PC-9 (cell line): ENCODE results near the gene RSPH1.

Source experiments
- EZH2 ChIP-seq: fragments of 200-600 bp; sonication (generic); IDR thresholded peaks from 2 replicates; pipeline ENCODE4 v1.8.0; 2017; ENCODE audit warnings: antibody characterized with exemption, low read depth
- TF ChIP-seq, protein P1 (sequence below): fragments of 200-600 bp; sonication (generic); conservative IDR thresholded peaks from 2 replicates; pipeline ENCODE4 v1.6.1; 2017; ENCODE audit warnings: mixed run types, antibody characterized with exemption, mild to moderate bottlenecking, moderate library complexity

DNA sequence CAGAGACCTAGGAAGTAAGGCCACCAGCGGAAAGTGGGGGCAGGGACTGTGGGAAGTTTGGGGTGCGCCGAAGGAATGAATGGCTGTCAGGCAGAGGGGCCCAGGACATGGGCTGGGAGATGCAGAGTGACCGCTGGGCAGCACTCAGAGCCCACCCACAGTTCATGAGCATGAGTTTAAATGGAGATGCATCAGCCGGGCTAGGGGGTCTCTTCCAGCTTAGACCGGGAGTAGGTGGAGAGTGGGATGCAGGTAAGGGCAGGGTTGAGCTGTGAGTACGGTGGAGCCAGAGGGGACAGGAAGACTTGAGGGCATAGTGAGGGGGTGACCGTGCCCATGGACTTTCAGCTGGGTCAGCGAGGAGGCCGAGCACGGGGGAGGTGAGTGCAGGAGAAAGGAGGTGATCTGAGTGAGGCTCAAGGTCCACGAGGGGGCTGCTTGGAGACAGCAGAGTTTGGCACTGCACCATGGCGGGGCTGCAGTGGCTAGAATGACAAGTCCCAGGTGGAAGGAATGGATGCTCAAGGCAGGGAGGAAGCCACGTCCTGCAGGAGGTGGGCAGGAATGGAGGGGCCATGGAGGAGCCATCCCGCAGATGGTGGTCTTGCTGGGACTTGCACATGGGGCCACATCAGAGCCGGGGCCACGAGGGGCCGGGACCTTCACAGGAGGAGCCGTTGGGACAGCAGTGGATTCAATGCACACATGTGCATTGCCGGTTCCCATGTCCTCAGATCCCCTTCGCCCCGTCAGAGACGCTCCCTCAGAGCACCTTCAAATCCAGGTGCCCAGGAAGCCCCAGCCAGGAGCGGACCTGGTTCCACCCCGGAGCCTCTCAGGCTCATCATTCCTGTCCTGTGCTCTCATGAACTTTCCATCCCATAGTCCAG is 57.5 kb downstream of the RSPH1 start:
- TF ChIP-seq, protein P1, sequence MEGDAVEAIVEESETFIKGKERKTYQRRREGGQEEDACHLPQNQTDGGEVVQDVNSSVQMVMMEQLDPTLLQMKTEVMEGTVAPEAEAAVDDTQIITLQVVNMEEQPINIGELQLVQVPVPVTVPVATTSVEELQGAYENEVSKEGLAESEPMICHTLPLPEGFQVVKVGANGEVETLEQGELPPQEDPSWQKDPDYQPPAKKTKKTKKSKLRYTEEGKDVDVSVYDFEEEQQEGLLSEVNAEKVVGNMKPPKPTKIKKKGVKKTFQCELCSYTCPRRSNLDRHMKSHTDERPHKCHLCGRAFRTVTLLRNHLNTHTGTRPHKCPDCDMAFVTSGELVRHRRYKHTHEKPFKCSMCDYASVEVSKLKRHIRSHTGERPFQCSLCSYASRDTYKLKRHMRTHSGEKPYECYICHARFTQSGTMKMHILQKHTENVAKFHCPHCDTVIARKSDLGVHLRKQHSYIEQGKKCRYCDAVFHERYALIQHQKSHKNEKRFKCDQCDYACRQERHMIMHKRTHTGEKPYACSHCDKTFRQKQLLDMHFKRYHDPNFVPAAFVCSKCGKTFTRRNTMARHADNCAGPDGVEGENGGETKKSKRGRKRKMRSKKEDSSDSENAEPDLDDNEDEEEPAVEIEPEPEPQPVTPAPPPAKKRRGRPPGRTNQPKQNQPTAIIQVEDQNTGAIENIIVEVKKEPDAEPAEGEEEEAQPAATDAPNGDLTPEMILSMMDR: no peak
- no peak for TF ChIP-seq EZH2
